Endothelial cell of umbilical vein (primary cell): ENCODE results near the gene DUS2. TPM values are rescaled to one million over a fixed set of nuclear protein-coding genes. Genes with fewer than 3 reads are reported as not detected.

ENCODE experiments used
- BruUV-seq: library from RNA; stranded (reverse); fragments of 400-500 nt; replicated peaks from 2 replicates; lab custom pipeline; 2021; lab: Mats Ljungman, UMichigan
- CTCF ChIA-PET: fragments of 300-600, 350-600 bp; sonication (Branson Sonifier 250); formaldehyde crosslinking; loops from one replicate; lab custom pipeline; 2021; ENCODE audit warnings: antibody characterized with exemption, inconsistent platforms; lab: Charles Lee
- POLR2A ChIA-PET: fragments of 300-600, 350-600 bp; sonication (Branson Sonifier 250); formaldehyde crosslinking; loops from one replicate; lab custom pipeline; 2021; ENCODE audit warnings: antibody characterized with exemption, inconsistent platforms; lab: Charles Lee
- DNase-seq: peaks from one replicate; pipeline ENCODE4 v3.0.0-alpha.2; 2011; ENCODE audit warnings: low read depth, low spot score
- FAIRE-seq: peaks from 2 replicates; lab custom pipeline; 2011; peaks lifted over from hg19 to GRCh38; lab: Jason Lieb, UNC
- H2AFZ ChIP-seq: 2 replicates; pipeline ENCODE4 v1.6.0; 2012; ENCODE audit warnings: low read depth, low read length, control low read depth, inconsistent platforms
- H3K27ac ChIP-seq: 2 replicates; pipeline ENCODE4 v1.5.1; 2011; ENCODE audit warnings: low read depth, mild to moderate bottlenecking, control low read depth, low read length, moderate library complexity; ENCODE audit not compliant: insufficient read depth
- H3K27me3 ChIP-seq, 2 experiments: 2 replicates each; pipeline versions ENCODE4 v1.6.0 to v1.6.1; 2011; ENCODE audit warnings: low read length in 2 of 2, mixed read lengths in 1 of 2; ENCODE audit not compliant: control insufficient read depth in 2 of 2, insufficient read depth in 2 of 2
- H3K36me3 ChIP-seq, 2 experiments: 2 replicates in 1 of 2; 3 replicates in 1 of 2; pipeline ENCODE4 v1.5.1; 2011; ENCODE audit warnings: low read length in 2 of 2, mild to moderate bottlenecking in 1 of 2, moderate library complexity in 1 of 2; ENCODE audit not compliant: control insufficient read depth in 2 of 2, insufficient read depth in 2 of 2; ENCODE audit errors: extremely low read depth in 1 of 2
- H3K4me1 ChIP-seq: 3 replicates; pipeline ENCODE4 v1.5.1; 2011; ENCODE audit warnings: mild to moderate bottlenecking, low read length; ENCODE audit not compliant: control insufficient read depth, insufficient read depth; ENCODE audit errors: extremely low read depth
- H3K4me2 ChIP-seq: 2 replicates; pipeline ENCODE4 v1.6.1; 2011; ENCODE audit warnings: low read length, control low read depth, mixed read lengths; ENCODE audit not compliant: insufficient read depth
- H3K4me3 ChIP-seq, 3 experiments: fragments of 200-600 bp in 1 of 3; sonication (generic), shearing (Covaris generic) in 1 of 3; replicated peaks in 1 of 3; 2 replicates each; pipeline ENCODE4 v1.5.1; 2011 to 2016; ENCODE audit warnings: control low read depth in 3 of 3, low read length in 3 of 3, mild to moderate bottlenecking in 2 of 3, inconsistent platforms in 1 of 3, low read depth in 1 of 3, moderate library complexity in 1 of 3; ENCODE audit not compliant: insufficient read depth in 1 of 3
- H3K79me2 ChIP-seq: 2 replicates; pipeline ENCODE4 v1.6.0; 2012; ENCODE audit warnings: low read length, inconsistent platforms; ENCODE audit not compliant: control insufficient read depth, insufficient read depth
- H3K9ac ChIP-seq: replicated peaks from 2 replicates; pipeline ENCODE3; 2011; ENCODE audit warnings: low read length, control low read depth; ENCODE audit not compliant: insufficient read depth; ENCODE audit errors: extremely low read depth
- H3K9me1 ChIP-seq: replicated peaks from 3 replicates; pipeline ENCODE4 v1.6.0; 2011; ENCODE audit warnings: mild to moderate bottlenecking, low read length; ENCODE audit not compliant: control insufficient read depth, insufficient read depth; ENCODE audit errors: extremely low read depth
- H3K9me3 ChIP-seq: replicated peaks from 2 replicates; pipeline ENCODE4 v1.5.1; 2012; ENCODE audit warnings: low read length, inconsistent platforms; ENCODE audit not compliant: control insufficient read depth, insufficient read depth
- H4K20me1 ChIP-seq: replicated peaks from 2 replicates; pipeline ENCODE3; 2011; ENCODE audit warnings: mild to moderate bottlenecking, low read length; ENCODE audit not compliant: control insufficient read depth, insufficient read depth; ENCODE audit errors: extremely low read depth
- EZH2 ChIP-seq: IDR thresholded peaks from 2 replicates; pipeline ENCODE4 v1.6.1; 2012; ENCODE audit warnings: borderline replicate concordance, low read depth, mild to moderate bottlenecking, moderate library complexity, low read length, inconsistent platforms; ENCODE audit not compliant: severe bottlenecking
- FOS ChIP-seq: IDR thresholded peaks from 2 replicates; pipeline ENCODE4 v1.6.1; 2011; ENCODE audit warnings: mild to moderate bottlenecking, low read length, moderate library complexity, borderline replicate concordance; ENCODE audit not compliant: insufficient read depth
- GATA2 ChIP-seq: IDR thresholded peaks from 2 replicates; pipeline ENCODE4 v1.7.0; 2011; ENCODE audit warnings: low read depth, mild to moderate bottlenecking, moderate library complexity, mixed read lengths, low read length; ENCODE audit not compliant: insufficient read length, insufficient read depth
- JUN ChIP-seq: IDR thresholded peaks from 2 replicates; pipeline ENCODE4 v1.6.1; 2011; ENCODE audit warnings: borderline replicate concordance, low read depth; ENCODE audit not compliant: insufficient read length, insufficient read depth
- MYC ChIP-seq: IDR thresholded peaks from one replicate; pipeline ENCODE4 v1.6.1; 2011; ENCODE audit warnings: mild to moderate bottlenecking, low read depth, low read length
- POLR2A ChIP-seq: IDR thresholded peaks from 2 replicates; pipeline ENCODE4 v1.6.1; 2012; ENCODE audit warnings: low read depth, mild to moderate bottlenecking, control low read depth, low read length
- POLR2AphosphoS5 ChIP-seq: IDR thresholded peaks from 2 replicates; pipeline ENCODE4 v1.6.1; 2012; ENCODE audit warnings: low read depth, mild to moderate bottlenecking, control low read depth, low read length, moderate library complexity; ENCODE audit not compliant: insufficient read depth
- dilution Hi-C: fragments of 300-500 bp; cut with MboI; formaldehyde crosslinking; loops from one replicate; pipeline ENCODE4 v1.15.0; 2019; ENCODE audit warnings: low sequenced_read_pairs; ENCODE audit not compliant: extremely low pct_ligation_motif_present
- intact Hi-C: fragments of 100-400 bp; cut with micrococcal nuclease; formaldehyde crosslinking; loops from one replicate; pipeline ENCODE4 v1.10.0; 2022
- polyA plus RNA-seq, 4 experiments: library from polyadenylated mRNA; depleted of rRNA in 3 of 4; stranded (reverse) in 3 of 4; unstranded in 1 of 4; fragments of >200 nt; gene quantifications; 2 replicates each; pipeline versions ENCODE4 v1.2.1 to v1.2.3, GENCODE V29; 2011 to 2012; ENCODE audit warnings: missing spikeins in 1 of 4
- total RNA-seq: library from RNA; stranded (reverse); gene quantifications from 2 replicates; pipeline ENCODE4 v1.2.3, GENCODE V29; 2021
- TF ChIP-seq, protein P1 (sequence below), 2 donors: IDR thresholded peaks; 1 replicate in 1 of 2; 2 replicates in 1 of 2; pipeline ENCODE4 v1.5.1; 2011; ENCODE audit warnings: low read length in 2 of 2, mild to moderate bottlenecking in 2 of 2, moderate library complexity in 2 of 2, control low read depth in 1 of 2, inconsistent platforms in 1 of 2, low read depth in 1 of 2; ENCODE audit not compliant: insufficient read depth in 1 of 2; ENCODE audit errors: extremely low read depth in 1 of 2
- TF ChIP-seq, protein P2 (sequence below): IDR thresholded peaks from 2 replicates; pipeline ENCODE4 v1.6.1; 2011; ENCODE audit not compliant: insufficient read depth, insufficient read length

Gene DUS2
- total and polyA plus RNA-seq, 2 donors (not counting 3 experiments of a cell fraction or from before 2014, with no cell fraction given): 16.4 to 21.7 TPM

DNA sequence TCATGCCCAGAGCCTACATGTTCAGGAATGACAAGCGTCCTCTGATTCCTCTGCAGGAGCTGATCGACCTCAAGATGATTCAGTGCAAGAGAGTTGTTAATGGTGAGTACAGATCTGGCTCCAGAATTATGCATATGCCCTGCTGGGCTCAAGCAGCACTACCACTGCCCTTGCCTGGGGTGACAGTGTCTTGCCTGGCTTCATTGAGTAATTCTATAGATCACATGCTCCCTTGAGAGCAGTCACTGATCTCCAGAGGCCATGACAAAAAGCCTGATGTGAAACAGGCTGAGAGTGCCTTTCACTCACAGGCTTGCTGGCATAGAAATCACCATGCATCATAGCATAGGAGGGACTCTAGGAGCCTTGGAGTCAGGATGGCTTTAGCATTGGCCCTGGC, 26.4 kb downstream of the DUS2 start:
- FAIRE-seq: no peak
- Histone ChIP-seq H3K4me1 (no peaks in the 10 kb centered on the region), H3K4me2 (no peak overlapping the region), H3K27ac (no peak overlapping the region), H3K4me3 (no peak overlapping the region), H3K9me3 (no peaks in the 10 kb centered on the region), H2AFZ (no peak overlapping the region), H3K79me2 (no peaks in the 10 kb centered on the region), H4K20me1 (no peaks in the 10 kb centered on the region), H3K36me3 (peaks cover 2 to 4% of the 10 kb centered on the region in 2 experiments), H3K9me1 (no peaks in the 10 kb centered on the region), H3K27me3 (no peaks in the 10 kb centered on the region), H3K9ac (no peak overlapping the region)
- dilution Hi-C loops: no loop called here
- ChIA-PET CTCF (interaction anchor here (1.6 kb wide), 1 partner anchor 9 kb away, joined by 4 read pairs; no protein-coding TSS in a partner anchor), POLR2A (no interaction called here)
- no peak for DNase-seq
- no TSS peak for BruUV-seq
- intact Hi-C loops: no loop called here
- TF ChIP-seq POLR2AphosphoS5: no peak
- no peak for TF ChIP-seq POLR2A
- TF ChIP-seq, protein P1, sequence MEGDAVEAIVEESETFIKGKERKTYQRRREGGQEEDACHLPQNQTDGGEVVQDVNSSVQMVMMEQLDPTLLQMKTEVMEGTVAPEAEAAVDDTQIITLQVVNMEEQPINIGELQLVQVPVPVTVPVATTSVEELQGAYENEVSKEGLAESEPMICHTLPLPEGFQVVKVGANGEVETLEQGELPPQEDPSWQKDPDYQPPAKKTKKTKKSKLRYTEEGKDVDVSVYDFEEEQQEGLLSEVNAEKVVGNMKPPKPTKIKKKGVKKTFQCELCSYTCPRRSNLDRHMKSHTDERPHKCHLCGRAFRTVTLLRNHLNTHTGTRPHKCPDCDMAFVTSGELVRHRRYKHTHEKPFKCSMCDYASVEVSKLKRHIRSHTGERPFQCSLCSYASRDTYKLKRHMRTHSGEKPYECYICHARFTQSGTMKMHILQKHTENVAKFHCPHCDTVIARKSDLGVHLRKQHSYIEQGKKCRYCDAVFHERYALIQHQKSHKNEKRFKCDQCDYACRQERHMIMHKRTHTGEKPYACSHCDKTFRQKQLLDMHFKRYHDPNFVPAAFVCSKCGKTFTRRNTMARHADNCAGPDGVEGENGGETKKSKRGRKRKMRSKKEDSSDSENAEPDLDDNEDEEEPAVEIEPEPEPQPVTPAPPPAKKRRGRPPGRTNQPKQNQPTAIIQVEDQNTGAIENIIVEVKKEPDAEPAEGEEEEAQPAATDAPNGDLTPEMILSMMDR (IDR thresholded peaks at IDR 0.05; ENCODE audit: extremely low read depth in 1 of 2, insufficient read depth in 1 of 2, low read depth in 1 of 2, low read length in 2 of 2): no peak
- TF ChIP-seq GATA2: no peak
- TF ChIP-seq EZH2: no peak
- TF ChIP-seq, protein P2, sequence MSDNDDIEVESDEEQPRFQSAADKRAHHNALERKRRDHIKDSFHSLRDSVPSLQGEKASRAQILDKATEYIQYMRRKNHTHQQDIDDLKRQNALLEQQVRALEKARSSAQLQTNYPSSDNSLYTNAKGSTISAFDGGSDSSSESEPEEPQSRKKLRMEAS: no peak
- TF ChIP-seq JUN: no peak
- no peak for TF ChIP-seq MYC
- TF ChIP-seq FOS: no peak
